ENCODE results near the gene FARP2.

FARP2 gene, protein sequence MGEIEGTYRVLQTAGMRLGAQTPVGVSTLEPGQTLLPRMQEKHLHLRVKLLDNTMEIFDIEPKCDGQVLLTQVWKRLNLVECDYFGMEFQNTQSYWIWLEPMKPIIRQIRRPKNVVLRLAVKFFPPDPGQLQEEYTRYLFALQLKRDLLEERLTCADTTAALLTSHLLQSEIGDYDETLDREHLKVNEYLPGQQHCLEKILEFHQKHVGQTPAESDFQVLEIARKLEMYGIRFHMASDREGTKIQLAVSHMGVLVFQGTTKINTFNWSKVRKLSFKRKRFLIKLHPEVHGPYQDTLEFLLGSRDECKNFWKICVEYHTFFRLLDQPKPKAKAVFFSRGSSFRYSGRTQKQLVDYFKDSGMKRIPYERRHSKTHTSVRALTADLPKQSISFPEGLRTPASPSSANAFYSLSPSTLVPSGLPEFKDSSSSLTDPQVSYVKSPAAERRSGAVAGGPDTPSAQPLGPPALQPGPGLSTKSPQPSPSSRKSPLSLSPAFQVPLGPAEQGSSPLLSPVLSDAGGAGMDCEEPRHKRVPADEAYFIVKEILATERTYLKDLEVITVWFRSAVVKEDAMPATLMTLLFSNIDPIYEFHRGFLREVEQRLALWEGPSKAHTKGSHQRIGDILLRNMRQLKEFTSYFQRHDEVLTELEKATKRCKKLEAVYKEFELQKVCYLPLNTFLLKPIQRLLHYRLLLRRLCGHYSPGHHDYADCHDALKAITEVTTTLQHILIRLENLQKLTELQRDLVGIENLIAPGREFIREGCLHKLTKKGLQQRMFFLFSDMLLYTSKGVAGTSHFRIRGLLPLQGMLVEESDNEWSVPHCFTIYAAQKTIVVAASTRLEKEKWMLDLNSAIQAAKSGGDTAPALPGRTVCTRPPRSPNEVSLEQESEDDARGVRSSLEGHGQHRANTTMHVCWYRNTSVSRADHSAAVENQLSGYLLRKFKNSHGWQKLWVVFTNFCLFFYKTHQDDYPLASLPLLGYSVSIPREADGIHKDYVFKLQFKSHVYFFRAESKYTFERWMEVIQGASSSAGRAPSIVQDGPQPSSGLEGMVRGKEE

DNA sequence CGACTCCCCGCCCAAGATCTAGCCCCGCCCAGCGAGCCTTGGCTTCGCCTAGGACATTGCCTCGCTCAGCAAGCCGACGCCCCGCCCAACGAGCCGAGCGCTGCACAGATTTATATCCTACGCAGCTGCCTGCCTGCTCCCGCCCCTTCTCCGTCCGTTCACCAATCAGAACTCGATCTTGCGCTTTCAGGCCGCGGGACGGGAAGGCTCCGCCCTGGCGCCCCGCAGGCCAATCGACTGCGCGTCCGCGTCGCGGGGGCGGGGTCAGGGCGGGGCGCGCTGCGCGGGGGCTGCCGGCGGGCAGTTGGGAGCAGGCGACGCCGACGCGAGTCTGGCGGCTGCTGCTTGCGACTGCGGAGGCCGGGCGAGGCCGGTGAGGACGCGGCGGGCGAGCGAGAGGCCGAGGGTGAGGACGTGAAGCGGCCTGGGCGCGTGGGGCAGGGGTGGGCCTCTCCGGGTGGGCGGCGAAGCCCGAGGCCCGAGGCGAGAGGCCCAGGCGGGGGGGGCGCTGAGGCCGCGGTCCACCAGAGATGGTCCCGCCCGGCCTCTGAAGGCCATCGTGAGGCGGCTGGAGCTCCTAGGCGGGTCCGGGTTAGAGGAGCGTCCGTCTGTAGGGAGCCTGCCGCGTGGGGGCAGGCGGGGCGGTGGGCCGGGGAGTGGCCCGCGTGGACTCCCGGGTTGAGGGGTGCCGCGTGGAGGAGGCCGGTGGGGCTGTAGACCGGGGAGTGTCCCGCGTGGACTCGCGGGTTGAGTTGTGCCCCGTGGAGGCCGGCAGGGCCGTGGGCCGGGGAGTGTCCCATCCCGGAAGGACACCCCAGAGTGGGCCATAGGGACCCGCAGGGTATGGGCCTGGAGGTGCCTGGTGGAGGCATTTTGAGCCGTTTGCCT lies at the start of gene FARP2:
FARP2 (plus strand) TSS at position 303 of the 888 bp plus-strand sequence. CDS start 16,823 bp downstream, outside the sequence.
- peak; percentile 99 for DNase-seq (ENCODE audit: low read depth)
- H3K4me3 ChIP-seq (ENCODE audit: low read depth, low read length), result peak within 1 kb of the TSS; percentile 83
- TF ChIP-seq POLR2A (IDR thresholded peaks at IDR 0.05; ENCODE audit: extremely low read depth, insufficient read length), result peak; percentile 81
- TF ChIP-seq, protein P1, sequence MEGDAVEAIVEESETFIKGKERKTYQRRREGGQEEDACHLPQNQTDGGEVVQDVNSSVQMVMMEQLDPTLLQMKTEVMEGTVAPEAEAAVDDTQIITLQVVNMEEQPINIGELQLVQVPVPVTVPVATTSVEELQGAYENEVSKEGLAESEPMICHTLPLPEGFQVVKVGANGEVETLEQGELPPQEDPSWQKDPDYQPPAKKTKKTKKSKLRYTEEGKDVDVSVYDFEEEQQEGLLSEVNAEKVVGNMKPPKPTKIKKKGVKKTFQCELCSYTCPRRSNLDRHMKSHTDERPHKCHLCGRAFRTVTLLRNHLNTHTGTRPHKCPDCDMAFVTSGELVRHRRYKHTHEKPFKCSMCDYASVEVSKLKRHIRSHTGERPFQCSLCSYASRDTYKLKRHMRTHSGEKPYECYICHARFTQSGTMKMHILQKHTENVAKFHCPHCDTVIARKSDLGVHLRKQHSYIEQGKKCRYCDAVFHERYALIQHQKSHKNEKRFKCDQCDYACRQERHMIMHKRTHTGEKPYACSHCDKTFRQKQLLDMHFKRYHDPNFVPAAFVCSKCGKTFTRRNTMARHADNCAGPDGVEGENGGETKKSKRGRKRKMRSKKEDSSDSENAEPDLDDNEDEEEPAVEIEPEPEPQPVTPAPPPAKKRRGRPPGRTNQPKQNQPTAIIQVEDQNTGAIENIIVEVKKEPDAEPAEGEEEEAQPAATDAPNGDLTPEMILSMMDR (IDR thresholded peaks at IDR 0.05; ENCODE audit: low read depth, low read length), result no peak

DNA sequence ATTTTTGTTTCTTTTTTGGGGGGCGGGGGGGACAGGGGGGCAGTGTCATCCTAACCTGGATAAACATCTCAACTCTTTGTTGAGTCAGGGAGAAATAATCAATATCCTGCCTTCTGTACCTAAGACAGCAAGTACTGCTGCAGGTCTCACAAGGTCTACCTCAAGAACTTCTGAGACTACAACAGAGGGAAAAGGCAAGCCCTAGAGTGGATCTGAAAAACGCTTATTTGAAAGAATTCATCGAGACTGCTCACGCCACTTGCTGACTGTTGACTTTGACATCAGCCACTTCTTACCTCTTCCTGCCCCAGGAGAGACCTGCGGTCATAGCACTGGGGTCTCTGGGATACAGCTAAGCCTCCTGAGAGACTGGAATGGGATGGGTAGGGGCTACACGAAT lies 49.0 kb upstream of the FARP2 start:
- no peak overlapping the region for H3K4me3 ChIP-seq (ENCODE audit: low read depth, low read length)
- TF ChIP-seq, protein P1 (IDR thresholded peaks at IDR 0.05; ENCODE audit: low read depth, low read length), result no peak
- TF ChIP-seq MYC (IDR thresholded peaks at IDR 0.05; ENCODE audit: low read depth, low read length) (no peak), POLR2A (IDR thresholded peaks at IDR 0.05; ENCODE audit: extremely low read depth, insufficient read length) (no peak)
- TF ChIP-seq, protein P2, sequence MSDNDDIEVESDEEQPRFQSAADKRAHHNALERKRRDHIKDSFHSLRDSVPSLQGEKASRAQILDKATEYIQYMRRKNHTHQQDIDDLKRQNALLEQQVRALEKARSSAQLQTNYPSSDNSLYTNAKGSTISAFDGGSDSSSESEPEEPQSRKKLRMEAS (IDR thresholded peaks at IDR 0.05; ENCODE audit: low read depth, low read length), result no peak
- DNase-seq (ENCODE audit: low read depth), result no peak

DNA sequence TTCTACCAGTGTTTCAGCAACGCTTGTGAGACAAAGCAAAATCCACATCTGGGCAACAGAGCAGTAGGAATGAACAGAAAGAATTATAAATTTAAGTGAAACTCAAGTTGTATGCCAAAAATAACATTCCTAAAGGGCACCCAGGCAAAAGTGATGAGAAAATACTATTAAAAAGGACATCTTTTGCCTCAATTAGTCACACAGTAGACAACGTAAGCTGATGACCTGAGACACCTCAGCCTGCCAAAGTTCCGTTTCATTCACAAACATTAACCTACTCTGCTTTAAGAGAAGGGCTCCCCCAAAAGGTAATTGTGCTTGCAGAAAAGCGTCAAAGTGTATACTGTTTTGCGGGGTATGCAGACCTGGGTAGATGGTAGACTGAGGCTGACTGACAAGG lies 47.8 kb upstream of the FARP2 start:
- TF ChIP-seq, protein P2 (IDR thresholded peaks at IDR 0.05; ENCODE audit: low read depth, low read length), result no peak
- no peak for DNase-seq (ENCODE audit: low read depth)
- no peak overlapping the region for H3K4me3 ChIP-seq (ENCODE audit: low read depth, low read length)

DNA sequence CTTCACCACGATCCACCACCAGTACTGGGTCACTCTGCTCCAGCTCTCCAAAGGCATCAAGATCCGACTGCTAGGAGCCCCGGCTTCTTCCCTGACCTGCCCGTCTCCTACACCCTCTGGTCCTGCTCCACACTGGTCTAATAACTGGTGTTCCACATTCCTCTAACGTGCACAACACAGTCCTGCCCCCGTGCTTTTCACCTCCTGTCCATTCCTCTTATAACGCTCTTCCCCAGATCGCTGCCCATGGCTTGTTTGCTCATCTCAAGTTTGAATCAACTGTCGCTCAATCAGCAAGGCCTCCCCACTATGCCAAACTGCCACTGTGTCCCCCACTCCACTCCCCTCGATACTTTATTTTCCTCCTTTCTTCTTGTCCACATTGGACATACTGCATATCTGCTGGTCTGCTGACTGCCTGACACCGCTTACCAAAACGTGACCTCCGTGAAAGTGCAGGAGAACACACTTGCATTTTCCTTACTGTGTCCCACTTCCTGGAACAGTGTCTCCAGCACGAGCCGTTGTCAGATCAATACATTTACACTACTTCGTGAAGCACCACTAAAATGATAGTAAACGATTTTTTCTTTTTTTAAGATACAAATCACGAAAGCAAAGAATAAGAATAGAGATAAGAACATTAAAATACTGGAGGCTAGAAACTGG lies 47.1 kb upstream of the FARP2 start:
- TF ChIP-seq MYC (IDR thresholded peaks at IDR 0.05; ENCODE audit: low read depth, low read length) (no peak), POLR2A (IDR thresholded peaks at IDR 0.05; ENCODE audit: extremely low read depth, insufficient read length) (no peak)
- TF ChIP-seq, protein P2 (IDR thresholded peaks at IDR 0.05; ENCODE audit: low read depth, low read length), result no peak
- TF ChIP-seq, protein P1 (IDR thresholded peaks at IDR 0.05; ENCODE audit: low read depth, low read length), result no peak
- no peak for DNase-seq (ENCODE audit: low read depth)
- H3K4me3 ChIP-seq (ENCODE audit: low read depth, low read length), result peak overlapping the region; percentile 25

DNA sequence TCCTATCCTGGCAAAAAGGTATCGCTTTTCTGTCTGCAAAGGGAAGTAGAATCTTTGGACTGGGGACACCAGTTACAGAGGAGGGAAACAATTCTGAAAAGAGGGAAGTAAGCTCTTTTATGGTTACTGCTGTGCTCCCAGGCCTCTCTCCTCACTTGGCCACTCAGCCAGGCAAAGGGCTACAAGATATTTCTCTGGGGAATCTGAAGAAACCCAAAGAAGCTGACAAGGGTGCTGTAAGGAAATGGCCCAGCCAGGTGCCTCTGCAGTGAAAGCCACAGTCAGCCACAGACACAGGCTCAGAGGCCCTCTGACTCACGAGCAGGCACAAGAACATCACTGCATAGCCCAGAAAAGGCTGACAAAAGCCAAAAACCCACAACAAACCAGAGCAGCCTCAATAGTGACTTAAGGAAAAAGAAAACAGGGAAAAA lies 46.4 kb upstream of the FARP2 start:
- DNase-seq (ENCODE audit: low read depth), result peak; percentile 98
- peak overlapping the region; percentile 25 for H3K4me3 ChIP-seq (ENCODE audit: low read depth, low read length)
- TF ChIP-seq, protein P1 (IDR thresholded peaks at IDR 0.05; ENCODE audit: low read depth, low read length), result no peak
- TF ChIP-seq MYC (IDR thresholded peaks at IDR 0.05; ENCODE audit: low read depth, low read length) (peak; percentile 54), POLR2A (IDR thresholded peaks at IDR 0.05; ENCODE audit: extremely low read depth, insufficient read length) (no peak)
- TF ChIP-seq, protein P2 (IDR thresholded peaks at IDR 0.05; ENCODE audit: low read depth, low read length), result peak; percentile 36
